Measurements from ENCODE around the gene STXBP5.

Gene STXBP5

DNA sequence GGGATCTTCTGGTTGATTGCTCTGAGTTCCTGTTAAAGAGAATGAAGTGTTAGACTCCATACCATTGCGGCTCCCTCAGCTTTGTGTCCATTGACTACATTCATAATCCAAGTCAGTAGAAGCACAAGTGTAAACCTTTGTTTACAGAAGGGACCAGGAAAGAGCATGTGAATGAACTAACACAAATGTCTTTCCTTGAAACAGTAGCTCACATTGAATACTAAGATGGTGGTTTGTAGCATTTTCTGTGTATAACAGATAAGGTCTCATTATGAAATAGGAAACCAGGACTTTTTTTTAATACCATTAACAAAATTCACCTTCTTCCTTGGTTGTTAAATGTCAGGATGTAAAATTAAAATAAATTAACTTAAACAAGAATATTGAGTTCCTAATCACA is 8.4 kb downstream of the STXBP5 start:
- POLR2A ChIA-PET (ENCODE audit: low non-redundant PET) = no interaction called here
- no peak for DNase-seq (ENCODE audit: low spot score)
- CTCF ChIA-PET = interaction anchor here (1.1 kb wide), 1 partner anchor 310 kb away, joined by 3 read pairs; no protein-coding TSS in a partner anchor
- H3K27ac ChIP-seq = no peak overlapping the region
- TF ChIP-seq, protein P1, sequence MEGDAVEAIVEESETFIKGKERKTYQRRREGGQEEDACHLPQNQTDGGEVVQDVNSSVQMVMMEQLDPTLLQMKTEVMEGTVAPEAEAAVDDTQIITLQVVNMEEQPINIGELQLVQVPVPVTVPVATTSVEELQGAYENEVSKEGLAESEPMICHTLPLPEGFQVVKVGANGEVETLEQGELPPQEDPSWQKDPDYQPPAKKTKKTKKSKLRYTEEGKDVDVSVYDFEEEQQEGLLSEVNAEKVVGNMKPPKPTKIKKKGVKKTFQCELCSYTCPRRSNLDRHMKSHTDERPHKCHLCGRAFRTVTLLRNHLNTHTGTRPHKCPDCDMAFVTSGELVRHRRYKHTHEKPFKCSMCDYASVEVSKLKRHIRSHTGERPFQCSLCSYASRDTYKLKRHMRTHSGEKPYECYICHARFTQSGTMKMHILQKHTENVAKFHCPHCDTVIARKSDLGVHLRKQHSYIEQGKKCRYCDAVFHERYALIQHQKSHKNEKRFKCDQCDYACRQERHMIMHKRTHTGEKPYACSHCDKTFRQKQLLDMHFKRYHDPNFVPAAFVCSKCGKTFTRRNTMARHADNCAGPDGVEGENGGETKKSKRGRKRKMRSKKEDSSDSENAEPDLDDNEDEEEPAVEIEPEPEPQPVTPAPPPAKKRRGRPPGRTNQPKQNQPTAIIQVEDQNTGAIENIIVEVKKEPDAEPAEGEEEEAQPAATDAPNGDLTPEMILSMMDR (conservative IDR thresholded peaks at IDR 0.05; ENCODE audit: low read depth) = no peak

- CTCF ChIA-PET = no interaction called here
- TF ChIP-seq, protein P1 (conservative IDR thresholded peaks at IDR 0.05; ENCODE audit: low read depth) = no peak
- POLR2A ChIA-PET (ENCODE audit: low non-redundant PET) = interaction anchor here (0.6 kb wide), 1 partner anchor 68 kb away, joined by 3 read pairs; no protein-coding TSS in a partner anchor
- H3K27ac ChIP-seq = no peak overlapping the region
- DNase-seq (ENCODE audit: low spot score) = no peak
These were observed 9.6 kb downstream of the STXBP5 start for GRCh38 chr6:147213772-147214171.

DNA sequence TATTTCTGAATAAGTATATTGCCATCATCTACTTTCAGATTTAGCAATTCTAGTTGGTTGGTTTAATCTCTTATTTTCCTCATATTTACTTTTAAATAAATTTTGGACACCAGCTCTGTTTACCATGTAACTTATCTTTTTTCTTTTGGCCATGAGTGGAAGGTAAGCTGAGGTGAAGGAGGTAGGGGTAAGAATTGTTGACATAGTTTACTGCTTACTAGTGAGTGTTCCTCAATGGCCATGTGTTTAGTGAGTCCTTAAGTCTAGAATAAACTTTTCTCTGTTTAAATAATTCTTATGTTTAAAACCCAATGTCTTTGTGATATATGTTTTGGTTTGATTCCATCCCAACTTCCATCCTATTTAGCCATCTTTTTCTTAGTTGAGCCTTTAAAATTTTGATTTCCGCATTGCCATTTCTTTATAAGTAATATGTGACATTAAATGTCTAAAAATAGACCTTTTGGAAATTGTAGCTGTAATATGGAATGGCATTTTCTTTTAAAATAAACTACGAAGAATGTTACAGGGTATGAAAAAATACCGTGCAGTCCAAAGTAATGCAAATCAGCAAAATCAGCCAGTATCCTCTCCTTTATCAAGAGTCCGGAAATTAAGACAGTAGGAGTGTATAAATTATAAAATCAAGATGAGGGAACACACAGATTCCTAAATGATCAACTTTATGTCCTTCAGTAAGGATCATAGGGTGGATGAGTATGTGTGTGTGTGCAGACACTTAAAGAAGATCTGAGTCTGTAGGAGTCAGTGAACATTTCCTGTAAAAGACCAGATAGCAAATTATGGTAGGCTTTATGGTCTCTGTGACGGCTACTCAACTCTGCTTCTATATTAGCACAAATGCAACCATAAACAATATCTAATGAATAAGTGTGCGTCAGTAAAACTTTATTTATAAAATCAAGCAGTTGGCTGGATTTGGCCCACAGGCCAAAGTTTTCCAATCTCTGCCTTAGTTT is 10.3 kb downstream of the STXBP5 start:
- no peak for DNase-seq (ENCODE audit: low spot score)
- no peak overlapping the region for H3K27ac ChIP-seq
- TF ChIP-seq, protein P1 (conservative IDR thresholded peaks at IDR 0.05; ENCODE audit: low read depth) = no peak
- ChIA-PET POLR2A (ENCODE audit: low non-redundant PET) (no interaction called here), CTCF (no interaction called here)

- CTCF ChIA-PET = no interaction called here
- DNase-seq (ENCODE audit: low spot score) = no peak
- POLR2A ChIA-PET (ENCODE audit: low non-redundant PET) = no interaction called here
- TF ChIP-seq, protein P1 (conservative IDR thresholded peaks at IDR 0.05; ENCODE audit: low read depth) = no peak
- H3K27ac ChIP-seq = no peak overlapping the region
These were observed 12.7 kb downstream of the STXBP5 start for GRCh38 chr6:147216915-147217314.

DNA sequence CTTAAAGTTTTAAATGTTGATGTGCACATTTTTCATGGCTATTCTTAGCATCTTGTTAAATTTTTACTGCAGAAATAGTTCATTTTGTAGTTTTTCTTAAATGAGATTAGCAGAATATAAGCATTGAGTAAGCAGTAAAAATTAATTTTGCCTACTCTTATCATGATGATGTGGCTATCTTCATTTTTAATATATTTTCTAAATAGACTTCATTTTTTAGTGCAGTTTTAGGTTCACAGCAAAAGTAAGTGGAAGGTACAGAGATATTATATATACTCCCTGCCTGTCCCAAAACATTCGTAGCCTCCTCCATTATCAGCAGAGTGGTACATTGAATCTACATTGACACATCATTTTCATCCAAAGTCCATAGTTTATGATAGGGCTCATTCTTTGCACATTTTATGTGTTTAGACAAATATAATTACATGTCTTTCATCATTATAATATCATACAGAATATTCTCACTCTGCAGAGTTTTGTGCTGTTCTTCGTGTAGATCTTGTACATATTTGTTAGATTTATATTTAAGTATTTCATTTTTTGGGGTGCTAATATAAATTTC is 13.7 kb downstream of the STXBP5 start:
- ChIA-PET CTCF (no interaction called here), POLR2A (ENCODE audit: low non-redundant PET) (no interaction called here)
- DNase-seq (ENCODE audit: low spot score) = no peak
- TF ChIP-seq, protein P1 (conservative IDR thresholded peaks at IDR 0.05; ENCODE audit: low read depth) = no peak
- no peak overlapping the region for H3K27ac ChIP-seq

DNA sequence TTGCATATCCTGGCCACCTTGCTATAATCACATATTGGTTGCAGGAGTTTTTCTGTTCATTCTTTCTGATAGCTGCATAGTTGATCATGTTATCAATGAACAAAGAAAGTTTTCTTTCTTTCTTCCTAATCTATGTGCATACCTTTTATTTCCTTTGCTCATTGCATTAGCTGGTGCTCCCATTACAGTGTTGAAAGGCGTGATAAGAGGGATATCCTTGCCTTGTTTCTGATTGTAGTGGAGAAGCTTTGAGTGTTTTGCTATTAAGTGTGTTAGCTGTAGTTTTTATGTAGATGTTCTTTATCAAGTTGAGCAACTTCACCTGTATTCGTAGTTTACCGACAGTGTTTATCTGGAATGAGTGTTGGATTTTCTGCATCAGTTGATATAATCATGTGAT is 14.6 kb downstream of the STXBP5 start:
- TF ChIP-seq, protein P1 (conservative IDR thresholded peaks at IDR 0.05; ENCODE audit: low read depth) = no peak
- ChIA-PET CTCF (no interaction called here), POLR2A (ENCODE audit: low non-redundant PET) (no interaction called here)
- H3K27ac ChIP-seq = no peak overlapping the region
- no peak for DNase-seq (ENCODE audit: low spot score)

Data from RWPE1 (cell line).